Astrocyte of the spinal cord (primary cell): Measurements from ENCODE around the gene GAGE13.
"Not testable (repeated sequence)": the region's sequence is repeated elsewhere in the genome, so short reads cannot be mapped to it uniquely, and the experiment has no call there.

Experiments used
- DNase-seq: peaks from one replicate; pipeline ENCODE4 v3.0.0; 2011; ENCODE audit warnings: low read depth, low spot score
- H3K4me3 ChIP-seq: 2 replicates; pipeline ENCODE4 v1.5.1; 2011; ENCODE audit warnings: low read depth, mild to moderate bottlenecking, low read length, moderate library complexity
- in situ Hi-C: cut with HindIII; loops from 2 replicates; pipeline ENCODE4 v1.10.0; 2017; ENCODE audit warnings: low sequenced_read_pairs
- TF ChIP-seq, protein P1 (sequence below): IDR thresholded peaks from 2 replicates; pipeline ENCODE4 v1.5.1; 2012; ENCODE audit warnings: low read depth, mild to moderate bottlenecking, low read length, inconsistent platforms

GAGE13 gene

DNA sequence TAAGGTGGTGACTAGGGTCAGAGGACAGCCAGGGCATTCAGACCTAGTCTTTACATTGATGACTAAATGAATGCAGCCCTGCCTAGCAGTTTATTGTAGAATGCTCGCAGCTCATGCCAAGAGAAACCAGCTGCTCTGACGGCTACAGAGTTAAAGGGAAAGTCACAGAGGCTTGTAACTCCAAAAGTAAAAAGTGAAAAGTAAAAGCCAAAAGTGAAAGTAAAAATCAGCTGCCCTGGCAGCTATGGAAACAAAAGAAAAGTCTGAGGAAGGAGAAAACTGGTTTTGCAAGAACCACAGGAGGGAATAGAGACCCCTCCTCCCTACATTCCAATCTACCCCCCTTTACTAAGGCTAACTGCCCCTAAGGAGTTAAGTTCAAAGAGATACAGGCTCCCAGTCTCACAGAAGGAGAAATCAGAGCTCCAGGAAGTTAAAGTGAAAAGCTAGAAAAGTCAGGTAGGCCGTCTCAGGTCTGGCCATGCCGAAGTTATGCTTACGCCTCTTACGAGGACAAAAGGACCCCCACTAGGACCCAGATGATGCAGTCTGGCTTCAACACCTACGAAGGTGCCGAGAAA is 21.9 kb upstream of the GAGE13 start:
- in situ Hi-C loops, result no loop called here
- no peak overlapping the region for H3K4me3 ChIP-seq
- DNase-seq, result peak; percentile 31
- TF ChIP-seq, protein P1, sequence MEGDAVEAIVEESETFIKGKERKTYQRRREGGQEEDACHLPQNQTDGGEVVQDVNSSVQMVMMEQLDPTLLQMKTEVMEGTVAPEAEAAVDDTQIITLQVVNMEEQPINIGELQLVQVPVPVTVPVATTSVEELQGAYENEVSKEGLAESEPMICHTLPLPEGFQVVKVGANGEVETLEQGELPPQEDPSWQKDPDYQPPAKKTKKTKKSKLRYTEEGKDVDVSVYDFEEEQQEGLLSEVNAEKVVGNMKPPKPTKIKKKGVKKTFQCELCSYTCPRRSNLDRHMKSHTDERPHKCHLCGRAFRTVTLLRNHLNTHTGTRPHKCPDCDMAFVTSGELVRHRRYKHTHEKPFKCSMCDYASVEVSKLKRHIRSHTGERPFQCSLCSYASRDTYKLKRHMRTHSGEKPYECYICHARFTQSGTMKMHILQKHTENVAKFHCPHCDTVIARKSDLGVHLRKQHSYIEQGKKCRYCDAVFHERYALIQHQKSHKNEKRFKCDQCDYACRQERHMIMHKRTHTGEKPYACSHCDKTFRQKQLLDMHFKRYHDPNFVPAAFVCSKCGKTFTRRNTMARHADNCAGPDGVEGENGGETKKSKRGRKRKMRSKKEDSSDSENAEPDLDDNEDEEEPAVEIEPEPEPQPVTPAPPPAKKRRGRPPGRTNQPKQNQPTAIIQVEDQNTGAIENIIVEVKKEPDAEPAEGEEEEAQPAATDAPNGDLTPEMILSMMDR, result no peak

DNA sequence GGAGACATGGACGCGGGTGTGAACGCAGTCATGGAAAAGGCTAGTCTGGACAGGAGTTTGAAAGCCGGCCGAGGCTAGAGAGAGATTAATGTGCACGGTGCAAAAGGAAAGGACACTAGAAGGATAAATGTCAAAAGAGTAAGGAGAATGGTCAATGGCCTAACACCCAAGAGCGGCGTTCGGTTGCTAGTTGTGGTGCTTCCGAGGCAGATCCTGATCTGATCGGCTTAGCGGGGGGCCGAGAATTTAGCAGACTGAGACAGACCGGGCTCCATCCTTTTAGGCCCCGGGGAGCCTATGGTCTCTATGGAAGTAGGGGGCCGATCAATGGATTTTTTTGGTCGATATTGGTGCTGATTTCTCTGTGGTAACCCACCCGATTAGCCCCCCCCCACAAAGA is 21.0 kb upstream of the GAGE13 start:
- TF ChIP-seq, protein P1, result no peak
- in situ Hi-C loops, result no loop called here
- H3K4me3 ChIP-seq, result no peak overlapping the region
- DNase-seq, result no peak

DNA sequence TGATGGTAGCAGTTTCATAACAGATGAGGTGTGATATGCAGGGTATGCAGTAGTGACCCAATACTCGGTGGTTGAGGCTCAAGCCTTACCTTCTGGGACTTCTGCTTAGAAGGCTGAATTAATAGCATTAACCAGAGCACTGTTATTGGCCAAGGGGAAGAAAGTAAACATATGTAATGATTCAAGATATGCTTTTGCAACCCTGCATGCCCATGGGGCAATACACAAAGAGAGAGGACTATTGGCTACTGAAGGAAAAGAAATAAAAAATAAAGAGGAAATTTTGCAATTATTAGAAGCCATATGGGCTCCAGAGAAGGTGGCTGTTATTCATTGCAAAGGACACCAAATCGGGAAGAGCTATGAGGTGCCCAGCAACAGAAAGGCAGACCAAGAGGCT is 19.2 kb upstream of the GAGE13 start:
- no peak overlapping the region for H3K4me3 ChIP-seq
- TF ChIP-seq, protein P1, result no peak
- in situ Hi-C loops, result no loop called here
- no peak for DNase-seq

DNA sequence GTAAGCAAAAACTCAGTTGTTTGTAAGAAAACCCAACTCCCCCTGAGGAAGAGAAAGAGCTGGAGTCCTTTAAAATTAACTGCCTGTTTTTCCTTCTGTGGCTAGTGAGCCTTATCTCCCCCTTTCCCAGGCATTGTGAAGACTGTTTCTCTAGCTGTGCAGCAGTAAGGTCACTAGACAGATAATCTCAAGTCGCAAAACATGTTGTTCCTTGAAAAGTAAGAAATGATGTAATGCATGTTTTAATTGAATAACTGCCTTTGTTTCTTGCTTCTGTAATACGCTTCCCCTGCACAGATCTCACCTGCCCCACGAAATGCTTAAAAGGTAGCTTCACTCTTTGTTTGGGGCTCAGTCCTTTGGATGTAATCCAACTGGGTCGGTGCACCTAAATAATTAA is 15.3 kb upstream of the GAGE13 start:
- no peak for DNase-seq
- H3K4me3 ChIP-seq, result no peak overlapping the region
- in situ Hi-C loops, result no loop called here
- TF ChIP-seq, protein P1, result no peak

DNA sequence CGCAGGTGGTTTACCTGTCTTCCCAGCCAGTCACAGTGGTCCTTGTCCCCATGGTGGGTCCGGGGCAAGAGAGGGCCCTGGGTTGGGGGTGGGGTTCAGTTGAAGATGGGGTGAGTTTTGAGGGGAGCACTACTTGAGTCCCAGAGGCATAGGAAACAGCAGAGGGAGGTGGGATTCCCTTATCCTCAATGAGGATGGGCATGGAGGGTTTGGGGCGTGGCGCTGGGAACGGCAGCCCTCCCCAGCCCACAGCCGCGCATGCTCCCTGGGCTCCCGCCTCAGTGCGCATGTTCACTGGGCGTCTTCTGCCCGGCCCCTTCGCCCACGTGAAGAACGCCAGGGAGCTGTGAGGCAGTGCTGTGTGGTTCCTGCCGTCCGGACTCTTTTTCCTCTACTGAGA is 9.6 kb upstream of the GAGE13 start, which contains the start of gene GAGE12J:
Gene GAGE12J (plus strand): TSS at position 301 of the 400 bp plus-strand sequence. CDS start 1,157 bp downstream, outside the sequence.
- in situ Hi-C loops, DNase-seq, H3K4me3 ChIP-seq: not testable (repeated sequence)

DNA sequence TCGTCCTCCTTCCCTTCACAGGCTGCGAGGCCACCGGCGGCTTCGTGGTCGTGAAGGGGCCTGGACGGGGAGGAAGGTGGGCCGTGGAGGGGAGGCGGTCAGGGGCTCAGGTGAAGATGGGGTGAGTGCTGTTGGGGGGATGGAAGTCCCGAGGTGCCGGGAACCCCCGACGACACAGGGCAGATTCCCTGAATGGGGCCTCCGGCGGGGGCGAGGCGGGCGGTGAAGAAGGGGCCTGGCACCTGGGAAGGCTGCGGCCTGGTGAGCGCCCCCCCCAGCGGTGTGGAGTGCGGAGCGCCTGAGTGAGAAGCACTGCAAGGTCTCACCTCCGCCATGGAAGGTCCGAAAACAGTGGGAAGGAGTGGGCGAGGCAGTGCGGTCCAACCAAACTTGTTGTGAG is 9.1 kb upstream of the GAGE13 start:
- in situ Hi-C loops, DNase-seq, H3K4me3 ChIP-seq: not testable (repeated sequence)

DNA sequence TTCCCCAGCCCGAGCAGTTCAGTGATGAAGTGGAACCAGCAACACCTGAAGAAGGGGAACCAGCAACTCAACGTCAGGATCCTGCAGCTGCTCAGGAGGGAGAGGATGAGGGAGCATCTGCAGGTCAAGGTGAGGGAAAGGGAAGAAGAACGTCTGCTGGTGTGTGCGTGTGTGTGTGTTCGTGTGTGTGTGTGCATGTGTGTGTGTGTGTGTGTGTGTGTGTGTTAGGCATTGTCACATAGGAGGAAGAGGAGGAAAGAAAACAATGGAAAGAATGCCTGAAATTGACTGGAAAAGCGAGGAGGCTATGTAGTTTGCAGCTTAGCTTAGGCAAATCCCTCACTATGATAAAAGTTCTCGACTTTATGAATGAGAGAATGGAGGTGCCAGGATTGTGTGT is 7.6 kb upstream of the GAGE13 start:
- in situ Hi-C loops, H3K4me3 ChIP-seq, DNase-seq: not testable (repeated sequence)

DNA sequence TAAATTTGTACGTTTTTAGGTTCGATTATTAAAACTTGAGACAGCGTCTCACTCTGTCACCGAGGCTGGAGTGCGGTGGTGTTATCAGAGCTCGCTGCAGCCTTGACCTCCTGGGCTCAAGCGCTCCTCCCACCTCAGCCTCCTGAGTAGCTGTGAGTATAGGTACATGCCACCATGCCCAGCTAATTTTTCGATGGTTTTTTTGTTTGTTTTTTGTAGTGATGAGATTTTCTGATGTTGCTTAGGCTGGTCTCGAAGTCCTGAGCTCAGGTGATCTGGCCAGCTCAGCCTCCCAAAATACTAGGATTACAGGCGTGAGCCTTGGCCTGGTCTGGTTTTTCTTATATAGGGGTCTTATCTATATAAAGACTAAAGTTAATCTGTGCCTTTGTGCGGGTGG is 961 bp upstream of the GAGE13 start:
- H3K4me3 ChIP-seq, DNase-seq, in situ Hi-C loops: not testable (repeated sequence)

DNA sequence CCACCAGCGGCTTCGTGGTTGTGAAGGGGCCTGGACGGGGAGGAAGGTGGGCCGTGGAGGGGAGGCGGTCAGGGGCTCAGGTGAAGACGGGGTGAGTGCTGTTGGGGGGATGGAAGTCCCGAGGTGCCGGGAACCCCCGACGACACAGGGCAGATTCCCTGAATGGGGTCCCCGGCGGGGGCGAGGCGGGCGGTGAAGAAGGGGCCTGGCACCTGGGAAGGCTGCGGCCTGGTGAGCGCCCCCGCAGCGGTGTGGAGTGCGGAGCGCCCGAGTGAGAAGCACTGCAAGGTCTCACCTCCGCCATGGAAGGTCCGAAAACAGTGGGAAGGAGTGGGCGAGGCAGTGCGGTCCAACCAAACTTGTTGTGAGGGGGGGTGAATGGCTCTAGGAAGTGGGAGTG is 459 bp downstream of the GAGE13 start:
- in situ Hi-C loops, H3K4me3 ChIP-seq, DNase-seq: not testable (repeated sequence)

DNA sequence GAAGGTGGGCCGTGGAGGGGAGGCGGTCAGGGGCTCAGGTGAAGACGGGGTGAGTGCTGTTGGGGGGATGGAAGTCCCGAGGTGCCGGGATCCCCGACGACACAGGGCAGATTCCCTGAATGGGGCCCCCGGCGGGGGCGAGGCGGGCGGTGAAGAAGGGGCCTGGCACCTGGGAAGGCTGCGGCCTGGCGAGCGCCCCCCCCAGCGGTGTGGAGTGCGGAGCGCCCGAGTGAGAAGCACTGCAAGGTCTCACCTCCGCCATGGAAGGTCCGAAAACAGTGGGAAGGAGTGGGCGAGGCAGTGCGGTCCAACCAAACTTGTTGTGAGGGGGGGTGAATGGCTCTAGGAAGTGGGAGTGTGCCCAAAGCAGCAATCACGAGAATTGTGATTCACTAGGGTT is 10.1 kb downstream of the GAGE13 start:
- in situ Hi-C loops, DNase-seq, H3K4me3 ChIP-seq: not testable (repeated sequence)

DNA sequence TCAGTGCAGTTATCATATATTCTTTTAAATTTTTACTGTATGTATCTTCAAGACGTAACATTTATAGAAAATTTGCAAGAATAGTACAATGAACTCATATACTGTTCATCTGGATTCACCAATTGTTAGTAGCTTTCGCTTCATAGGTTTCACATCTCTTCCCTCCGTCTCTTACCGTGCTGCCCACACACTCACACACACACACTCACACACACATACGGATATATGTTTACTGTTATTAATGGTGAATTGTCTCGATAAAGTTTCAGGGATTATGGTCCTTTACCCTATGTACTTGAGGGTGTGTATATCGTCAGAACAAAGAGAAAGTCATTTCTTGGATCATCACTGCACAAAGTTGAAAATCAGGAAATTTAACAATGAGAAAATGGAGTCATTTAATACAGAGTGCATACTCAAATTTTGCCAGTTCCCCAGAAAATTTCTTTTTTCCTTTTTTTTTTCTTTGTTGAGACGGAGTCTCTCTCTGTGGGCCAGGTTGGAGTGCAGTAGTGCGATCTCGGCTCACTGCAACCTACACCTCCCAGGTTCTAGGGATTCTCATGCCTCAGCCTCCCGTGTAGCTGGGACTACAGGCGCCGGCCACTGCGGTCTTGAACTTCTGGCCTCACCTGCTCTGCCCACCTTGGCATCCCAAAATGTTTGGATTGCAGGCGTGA is 13.3 kb downstream of the GAGE13 start:
- in situ Hi-C loops, DNase-seq, H3K4me3 ChIP-seq: not testable (repeated sequence)

DNA sequence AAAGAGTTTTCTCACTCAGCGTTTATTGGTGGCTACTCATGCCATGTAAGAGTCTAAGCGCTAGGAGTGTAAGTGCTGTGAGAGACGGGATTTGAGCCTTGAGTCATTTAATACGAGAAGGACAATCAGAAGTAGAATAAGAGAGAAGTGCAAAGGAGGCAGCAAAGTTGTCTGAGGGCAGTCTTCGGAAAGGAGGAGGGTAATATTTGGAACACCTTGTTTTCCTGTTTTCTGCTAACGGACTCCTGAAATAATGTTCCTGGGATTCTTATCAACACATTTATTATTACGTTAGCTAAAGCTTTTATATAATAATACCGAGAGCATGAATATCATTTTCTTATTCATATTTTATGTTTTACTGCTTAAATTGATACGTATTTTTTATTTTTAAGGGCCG is 14.0 kb downstream of the GAGE13 start:
- H3K4me3 ChIP-seq, DNase-seq, in situ Hi-C loops: not testable (repeated sequence)

DNA sequence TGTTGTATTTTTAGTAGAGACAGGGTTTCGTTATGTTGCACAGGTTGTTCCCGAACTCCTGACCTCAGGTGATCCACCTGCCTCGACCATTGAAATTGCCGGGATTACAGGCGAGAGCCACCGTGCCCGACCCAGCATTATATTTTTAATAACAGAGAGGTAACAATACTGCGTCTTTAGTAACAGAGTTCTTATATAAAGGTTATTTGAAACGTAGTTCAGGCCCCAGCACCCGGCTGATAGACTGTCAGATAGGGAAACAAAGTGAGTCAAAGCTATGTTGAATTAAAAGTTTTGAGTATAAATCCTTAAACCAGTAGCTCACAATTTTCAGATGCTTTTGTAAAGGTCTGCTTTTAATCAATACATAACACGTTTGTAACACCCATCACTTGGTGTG is 14.8 kb downstream of the GAGE13 start:
- H3K4me3 ChIP-seq, DNase-seq, in situ Hi-C loops: not testable (repeated sequence)
